AG09319 (cell line): ENCODE measurements around the gene RPS19.

Source experiments
- DNase-seq: peaks from one replicate; pipeline ENCODE4 v3.0.0-alpha.2; 2010; ENCODE audit warnings: low read depth; ENCODE audit errors: extremely low read depth
- CTCF ChIP-seq: IDR thresholded peaks from 2 replicates; pipeline ENCODE4 v1.5.1; 2011; ENCODE audit warnings: low read depth, mild to moderate bottlenecking, inconsistent platforms, low read length, moderate library complexity

Gene RPS19

GRCh38 chr19:41879080-41879479, 19.0 kb downstream of the RPS19 start:
- no peak for TF ChIP-seq CTCF
- DNase-seq: no peak

GRCh38 chr19:41879670-41880328, 19.7 kb downstream of the RPS19 start:
- no peak for TF ChIP-seq CTCF
- DNase-seq: no peak

- no peak for DNase-seq
- TF ChIP-seq CTCF: no peak
Observed at GRCh38 chr19:41880329-41880708, 20.3 kb downstream of the RPS19 start.

DNA sequence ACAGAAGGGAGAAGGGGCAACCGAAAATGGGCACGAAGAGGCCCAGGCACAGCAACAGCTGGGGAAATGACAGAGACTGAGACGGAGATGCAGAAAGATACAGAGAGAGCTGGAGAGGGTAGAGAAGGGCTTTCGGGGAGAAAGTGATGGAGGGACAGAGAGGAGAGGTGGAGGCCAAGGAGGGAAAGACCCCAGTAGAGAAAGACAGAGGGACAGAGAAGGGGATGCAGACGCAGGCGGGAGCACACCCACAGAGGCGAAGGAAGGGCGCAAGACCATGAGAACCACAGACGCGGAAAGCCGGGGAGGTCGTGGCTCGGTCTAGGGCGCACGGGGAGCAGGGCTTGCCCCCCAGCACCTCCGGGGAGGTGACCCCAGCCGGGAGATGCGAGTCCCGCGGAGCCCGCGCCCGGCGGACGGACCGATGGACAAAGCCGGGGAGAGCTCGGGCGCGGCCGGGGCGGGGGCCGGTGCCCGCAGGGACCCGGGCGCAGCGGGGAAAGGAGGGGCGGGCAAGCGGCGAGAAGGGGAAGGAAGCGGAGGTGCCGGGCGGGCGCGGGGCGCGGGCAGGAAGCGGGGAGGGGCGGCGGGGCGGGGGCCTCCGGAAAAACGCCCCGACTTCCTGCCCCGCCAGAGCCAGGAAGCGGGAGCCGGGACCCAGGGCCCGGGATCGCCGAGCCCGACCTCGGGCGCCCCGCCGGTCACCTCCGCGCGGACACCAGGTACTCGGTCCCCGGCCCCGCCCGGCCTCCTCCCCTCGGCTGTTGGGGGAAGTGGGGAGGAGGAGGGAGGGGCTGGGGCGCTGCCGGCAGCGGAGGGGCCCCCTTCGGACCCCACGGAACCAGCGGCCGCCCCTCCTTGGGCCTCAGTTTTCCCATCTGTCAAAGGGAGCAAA, 22.8 kb downstream of the RPS19 start, which contains the start of gene ARHGEF1:
Gene ARHGEF1, plus strand, starts transcription at position 617 of the 895 bp plus-strand sequence. CDS start 4,899 bp downstream, outside the sequence.
- TF ChIP-seq CTCF: no peak
- DNase-seq: no peak

- DNase-seq: no peak
Observed at GRCh38 chr19:41883463-41883820, 23.4 kb downstream of the RPS19 start.

GRCh38 chr19:41883821-41884733, 24.0 kb downstream of the RPS19 start:
- DNase-seq: peak; percentile 93
- TF ChIP-seq CTCF: peak; percentile 21

More at GRCh38 chr19:41883463-41883820, 23.4 kb downstream of the RPS19 start:
- TF ChIP-seq CTCF: no peak
